Astrocyte (in vitro differentiated cells and primary cell): ENCODE results near the gene TCF3. TPM values are rescaled to one million over a fixed set of nuclear protein-coding genes. Genes with fewer than 3 reads are reported as not detected.

Experiments
- DNase-seq: peaks from one replicate; pipeline ENCODE4 v3.0.0-alpha.2; 2010; ENCODE audit warnings: low read depth
- FAIRE-seq: peaks from 2 replicates; lab custom pipeline; 2011; peaks lifted over from hg19 to GRCh38; lab: Jason Lieb, UNC
- H2AFZ ChIP-seq: 2 replicates; pipeline ENCODE4 v1.6.0; 2012; ENCODE audit warnings: low read depth, low read length, inconsistent platforms
- H3K27ac ChIP-seq: 2 replicates; pipeline ENCODE4 v1.5.1; 2011; ENCODE audit warnings: low read depth, low read length, inconsistent platforms
- H3K27me3 ChIP-seq: 2 replicates; pipeline ENCODE4 v1.6.0; 2011; ENCODE audit warnings: low read length, inconsistent platforms; ENCODE audit not compliant: insufficient read depth
- H3K36me3 ChIP-seq: 2 replicates; pipeline ENCODE4 v1.5.1; 2011; ENCODE audit warnings: low read length, inconsistent platforms; ENCODE audit not compliant: insufficient read depth
- H3K4me1 ChIP-seq: 2 replicates; pipeline ENCODE4 v1.5.1; 2011; ENCODE audit warnings: low read length, inconsistent platforms; ENCODE audit not compliant: insufficient read depth
- H3K4me2 ChIP-seq: 2 replicates; pipeline ENCODE4 v1.6.0; 2012; ENCODE audit warnings: low read length, inconsistent platforms
- H3K4me3 ChIP-seq: 2 replicates; pipeline ENCODE4 v1.5.1; 2011; ENCODE audit warnings: low read depth, mild to moderate bottlenecking, low read length, inconsistent platforms; ENCODE audit not compliant: insufficient read depth
- H3K79me2 ChIP-seq: 2 replicates; pipeline ENCODE4 v1.6.0; 2012; ENCODE audit warnings: mild to moderate bottlenecking, low read length, inconsistent platforms; ENCODE audit not compliant: insufficient read depth
- H3K9ac ChIP-seq: 2 replicates; pipeline ENCODE4 v1.6.0; 2012; ENCODE audit warnings: mild to moderate bottlenecking, low read length, inconsistent platforms
- H3K9me3 ChIP-seq: 2 replicates; pipeline ENCODE4 v1.5.1; 2012; ENCODE audit warnings: low read depth, mild to moderate bottlenecking, low read length, inconsistent platforms; ENCODE audit not compliant: insufficient read depth
- H4K20me1 ChIP-seq: 2 replicates; pipeline ENCODE4 v1.6.0; 2012; ENCODE audit warnings: low read length, inconsistent platforms; ENCODE audit not compliant: insufficient read depth
- H3K27ac Mint-ChIP-seq: one replicate; pipeline ENCODE4 v1.8.0; 2021; ENCODE audit warnings: mild to moderate bottlenecking, mixed read lengths; ENCODE audit not compliant: unreplicated experiment
- H3K27me3 Mint-ChIP-seq: one replicate; pipeline ENCODE4 v1.8.0; 2021; ENCODE audit warnings: low read depth, mixed read lengths; ENCODE audit not compliant: unreplicated experiment
- H3K36me3 Mint-ChIP-seq: one replicate; pipeline ENCODE4 v1.8.0; 2021; ENCODE audit warnings: low read depth, mixed read lengths; ENCODE audit not compliant: unreplicated experiment
- H3K4me1 Mint-ChIP-seq: one replicate; pipeline ENCODE4 v1.8.0; 2021; ENCODE audit warnings: low read depth, mixed read lengths; ENCODE audit not compliant: unreplicated experiment
- H3K4me3 Mint-ChIP-seq: one replicate; pipeline ENCODE4 v1.8.0; 2021; ENCODE audit warnings: mild to moderate bottlenecking, moderate library complexity, mixed read lengths; ENCODE audit not compliant: unreplicated experiment
- H3K9me3 Mint-ChIP-seq: one replicate; pipeline ENCODE4 v1.8.0; 2021; ENCODE audit warnings: mild to moderate bottlenecking, mixed read lengths; ENCODE audit not compliant: unreplicated experiment
- EZH2 ChIP-seq: IDR thresholded peaks from 2 replicates; pipeline ENCODE4 v1.6.1; 2012; ENCODE audit warnings: mild to moderate bottlenecking, low read length, inconsistent platforms; ENCODE audit not compliant: insufficient read depth
- total RNA-seq: library from RNA; stranded (reverse); gene quantifications from 2 replicates; pipeline ENCODE4 v1.2.1, GENCODE V29; 2021
- TF ChIP-seq, protein P1 (sequence below): IDR thresholded peaks from 2 replicates; pipeline ENCODE4 v1.5.1; 2011; ENCODE audit warnings: low read depth, mild to moderate bottlenecking, inconsistent platforms, low read length, moderate library complexity; ENCODE audit not compliant: insufficient read depth

Gene TCF3
- total RNA-seq, 1 donor from 2014 or later: 173 TPM

DNA sequence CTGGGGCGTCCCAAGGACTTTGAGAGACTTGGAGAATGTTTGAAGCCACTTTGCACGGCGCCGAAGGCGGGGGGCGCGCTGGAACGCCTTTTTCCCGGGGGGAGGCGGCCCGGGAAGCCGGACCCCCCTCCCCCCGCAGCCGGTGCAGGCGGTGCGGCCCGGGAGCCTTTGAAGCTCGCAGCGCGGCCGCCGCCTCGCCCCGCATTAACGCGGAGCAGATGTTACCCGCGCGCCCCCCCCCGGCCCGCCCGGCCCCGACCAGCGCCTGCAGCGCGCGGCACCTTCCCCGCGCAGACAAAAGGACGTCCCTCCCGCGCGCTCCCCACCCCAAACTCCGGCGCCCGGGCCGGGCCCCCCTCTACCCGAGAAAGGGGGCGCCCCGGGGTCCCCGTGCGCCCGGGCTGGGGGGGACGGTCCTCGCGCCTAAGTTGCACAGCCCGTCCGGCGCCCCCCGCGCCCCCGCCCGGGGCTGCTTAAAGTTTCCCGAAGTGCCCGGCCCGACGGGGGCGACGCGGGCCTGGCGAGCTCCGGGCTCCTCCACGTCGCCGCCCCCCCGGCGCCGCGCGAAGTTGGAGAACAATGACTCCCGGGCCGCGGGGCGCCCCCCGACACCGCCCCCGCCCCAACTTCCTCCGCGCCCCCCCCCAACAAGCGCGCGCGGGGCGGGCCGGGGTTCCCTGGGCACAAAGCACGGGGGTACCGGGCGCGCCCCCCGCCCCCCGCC, 685 bp downstream of the TCF3 start:
- no peak for FAIRE-seq
- no peak overlapping the region for H2AFZ ChIP-seq
- no peaks in the 10 kb centered on the region for H3K27me3 ChIP-seq
- DNase-seq: no peak
- peak overlapping the region; percentile 86 for H3K9ac ChIP-seq
- Mint-ChIP-seq H3K4me3 (peak overlapping the region; percentile 92), H3K27me3 (peaks cover 2% of the 10 kb centered on the region), H3K36me3 (peaks cover 3% of the 10 kb centered on the region), H3K27ac (peak overlapping the region; percentile 85), H3K4me1 (no peaks in the 10 kb centered on the region), H3K9me3 (no peaks in the 10 kb centered on the region)
- H3K79me2 ChIP-seq: peaks cover 51% of the 10 kb centered on the region
- H3K9me3 ChIP-seq: no peaks in the 10 kb centered on the region
- H3K36me3 ChIP-seq: no peaks in the 10 kb centered on the region
- H3K27ac ChIP-seq: peak overlapping the region; percentile 49
- H3K4me3 ChIP-seq: peak overlapping the region; percentile 84
- H3K4me1 ChIP-seq: peaks cover 3% of the 10 kb centered on the region
- no peak for TF ChIP-seq EZH2
- TF ChIP-seq, protein P1, sequence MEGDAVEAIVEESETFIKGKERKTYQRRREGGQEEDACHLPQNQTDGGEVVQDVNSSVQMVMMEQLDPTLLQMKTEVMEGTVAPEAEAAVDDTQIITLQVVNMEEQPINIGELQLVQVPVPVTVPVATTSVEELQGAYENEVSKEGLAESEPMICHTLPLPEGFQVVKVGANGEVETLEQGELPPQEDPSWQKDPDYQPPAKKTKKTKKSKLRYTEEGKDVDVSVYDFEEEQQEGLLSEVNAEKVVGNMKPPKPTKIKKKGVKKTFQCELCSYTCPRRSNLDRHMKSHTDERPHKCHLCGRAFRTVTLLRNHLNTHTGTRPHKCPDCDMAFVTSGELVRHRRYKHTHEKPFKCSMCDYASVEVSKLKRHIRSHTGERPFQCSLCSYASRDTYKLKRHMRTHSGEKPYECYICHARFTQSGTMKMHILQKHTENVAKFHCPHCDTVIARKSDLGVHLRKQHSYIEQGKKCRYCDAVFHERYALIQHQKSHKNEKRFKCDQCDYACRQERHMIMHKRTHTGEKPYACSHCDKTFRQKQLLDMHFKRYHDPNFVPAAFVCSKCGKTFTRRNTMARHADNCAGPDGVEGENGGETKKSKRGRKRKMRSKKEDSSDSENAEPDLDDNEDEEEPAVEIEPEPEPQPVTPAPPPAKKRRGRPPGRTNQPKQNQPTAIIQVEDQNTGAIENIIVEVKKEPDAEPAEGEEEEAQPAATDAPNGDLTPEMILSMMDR: no peak
- peaks cover 46% of the 10 kb centered on the region for H4K20me1 ChIP-seq
- H3K4me2 ChIP-seq: peak overlapping the region; percentile 99

DNA sequence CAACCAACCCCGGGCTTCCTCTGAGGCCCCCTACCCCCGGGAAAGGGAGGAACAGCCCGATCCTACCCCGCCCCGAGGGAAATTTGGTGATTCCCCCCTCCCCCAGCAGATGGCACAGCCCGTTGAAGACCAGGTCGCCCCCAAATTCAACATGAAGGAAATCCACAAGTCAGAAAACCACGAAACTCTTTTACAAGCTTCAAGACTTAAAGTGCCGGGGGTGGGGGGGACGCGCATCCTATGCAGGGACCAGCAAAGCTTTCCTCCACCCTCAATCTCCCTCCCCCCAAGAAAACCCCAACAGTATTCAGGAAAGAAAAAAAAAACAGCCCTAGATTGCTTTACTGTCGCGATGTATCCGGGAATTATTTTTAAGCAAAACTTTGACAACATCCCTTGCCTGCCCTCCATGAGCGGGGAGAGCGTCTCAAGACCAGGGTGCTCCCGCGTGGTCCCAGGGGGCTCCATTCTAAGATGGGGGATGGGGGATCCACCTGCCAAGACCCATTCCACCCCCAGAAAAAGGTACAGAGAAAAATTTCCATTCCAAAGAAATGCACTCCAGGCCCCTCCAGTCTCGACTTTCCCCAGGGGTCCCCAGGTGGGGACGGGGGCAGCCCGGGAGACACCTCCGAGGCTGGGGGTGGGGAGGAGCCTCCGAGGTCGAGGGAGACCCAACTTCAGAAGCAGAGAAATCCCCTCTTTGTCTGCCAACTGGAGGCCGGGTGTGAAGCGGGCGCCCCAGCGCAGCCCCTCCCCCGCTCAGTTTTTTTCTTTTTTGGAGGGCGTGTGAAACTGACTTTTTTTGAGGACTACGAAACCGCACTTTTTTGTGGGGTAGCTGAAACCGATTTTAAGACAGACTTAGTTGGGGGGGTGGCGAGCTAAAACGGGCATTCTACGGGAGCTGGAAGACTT, 1.5 kb downstream of the TCF3 start:
- peaks cover 50% of the 10 kb centered on the region for H4K20me1 ChIP-seq
- no peaks in the 10 kb centered on the region for H3K27me3 ChIP-seq
- TF ChIP-seq, protein P1: no peak
- no peak for TF ChIP-seq EZH2
- FAIRE-seq (no peak), DNase-seq (no peak)
- H2AFZ ChIP-seq: no peak overlapping the region
- H3K4me2 ChIP-seq: peak overlapping the region; percentile 99
- Mint-ChIP-seq H3K4me1 (no peaks in the 10 kb centered on the region), H3K36me3 (peaks cover 3% of the 10 kb centered on the region), H3K9me3 (no peaks in the 10 kb centered on the region), H3K27ac (peak overlapping the region; percentile 87), H3K4me3 (peak overlapping the region; percentile 92), H3K27me3 (no peaks in the 10 kb centered on the region)
- H3K36me3 ChIP-seq: no peaks in the 10 kb centered on the region
- H3K4me3 ChIP-seq: peak overlapping the region; percentile 84
- H3K9me3 ChIP-seq: no peaks in the 10 kb centered on the region
- H3K79me2 ChIP-seq: peaks cover 58% of the 10 kb centered on the region
- H3K4me1 ChIP-seq: peaks cover 3% of the 10 kb centered on the region
- H3K9ac ChIP-seq: peak overlapping the region; percentile 86
- peak overlapping the region; percentile 49 for H3K27ac ChIP-seq
